Mesendoderm (in vitro differentiated cells): ENCODE data around the gene KRT3.
"Not testable (repeated sequence)": the region's sequence is repeated elsewhere in the genome, so short reads cannot be mapped to it uniquely, and the experiment has no call there.

ENCODE experiments used
- DNase-seq: peaks from one replicate; pipeline ENCODE4 v3.0.0; 2013
- H2AK5ac ChIP-seq: 2 replicates; pipeline ENCODE4 v1.6.1; 2013; ENCODE audit warnings: low read length, inconsistent platforms
- H2BK120ac ChIP-seq: 2 replicates; pipeline ENCODE4 v1.6.1; 2013; ENCODE audit warnings: low read depth, mild to moderate bottlenecking, low read length, moderate library complexity, mixed read lengths
- H2BK15ac ChIP-seq: replicated peaks from 2 replicates; pipeline ENCODE4 v1.6.1; 2013; ENCODE audit warnings: low read depth, mild to moderate bottlenecking, moderate library complexity
- H2BK5ac ChIP-seq: 2 replicates; pipeline ENCODE4 v1.6.1; 2013; ENCODE audit warnings: low read length, inconsistent platforms
- H3K18ac ChIP-seq: 2 replicates; pipeline ENCODE4 v1.6.1; 2013; ENCODE audit warnings: mild to moderate bottlenecking, low read length, mixed read lengths
- H3K23ac ChIP-seq: one replicate; pipeline ENCODE4 v1.6.1; 2013; ENCODE audit warnings: low read length
- H3K27ac ChIP-seq: 2 replicates; pipeline ENCODE4 v1.5.1; 2013; ENCODE audit warnings: low read depth, mild to moderate bottlenecking, inconsistent platforms, low read length, moderate library complexity
- H3K27me3 ChIP-seq: 2 replicates; pipeline ENCODE4 v1.6.1; 2013; ENCODE audit warnings: low read length, control low read depth, mild to moderate bottlenecking, inconsistent platforms; ENCODE audit not compliant: insufficient read depth, poor library complexity
- H3K36me3 ChIP-seq: 2 replicates; pipeline ENCODE4 v1.6.1; 2013; ENCODE audit warnings: low read length, inconsistent platforms; ENCODE audit not compliant: control insufficient read depth, insufficient read depth
- H3K4ac ChIP-seq: one replicate; pipeline ENCODE4 v1.6.1; 2013; ENCODE audit warnings: low read depth, mild to moderate bottlenecking, low read length, moderate library complexity
- H3K4me1 ChIP-seq: 2 replicates; pipeline ENCODE4 v1.6.1; 2013; ENCODE audit warnings: low read depth, low read length, inconsistent platforms; ENCODE audit not compliant: control insufficient read depth
- H3K4me2 ChIP-seq: 2 replicates; pipeline ENCODE4 v1.6.1; 2013; ENCODE audit warnings: low read length
- H3K4me3 ChIP-seq: 2 replicates; pipeline ENCODE4 v1.5.1; 2013; ENCODE audit warnings: mild to moderate bottlenecking, low read length
- H3K56ac ChIP-seq: one replicate; pipeline ENCODE4 v1.6.1; 2013; ENCODE audit warnings: low read length
- H3K79me1 ChIP-seq: 2 replicates; pipeline ENCODE4 v1.6.1; 2013; ENCODE audit warnings: low read length, inconsistent platforms
- H3K79me2 ChIP-seq: 2 replicates; pipeline ENCODE4 v1.6.1; 2013; ENCODE audit warnings: mild to moderate bottlenecking, low read length; ENCODE audit not compliant: control insufficient read depth, insufficient read depth
- H3K9ac ChIP-seq: 2 replicates; pipeline ENCODE4 v1.6.1; 2013; ENCODE audit warnings: low read length, inconsistent platforms
- H4K5ac ChIP-seq: one replicate; pipeline ENCODE4 v1.6.1; 2013; ENCODE audit warnings: low read length
- H4K8ac ChIP-seq: one replicate; pipeline ENCODE4 v1.6.1; 2013; ENCODE audit warnings: low read depth, mild to moderate bottlenecking, control low read depth, low read length, moderate library complexity
- WGBS: extraction: QIAGEN DNeasy Blood & Tissue Kit; methylation state at CpG from one replicate; pipeline ENCODE4 v1.1.7; 2013; ENCODE audit warnings: low lambda C conversion rate, missing lambda C conversion rate; ENCODE audit not compliant: insufficient coverage; ENCODE audit errors: extremely low coverage; 5-methylcytosine and 5-hydroxymethylcytosine counted together

The KRT3 gene

GRCh38 chr12:52750532-52750931 lies 45.4 kb downstream of the KRT3 start:
- H3K18ac ChIP-seq, H2BK120ac ChIP-seq, H2BK15ac ChIP-seq, H3K27ac ChIP-seq, H4K8ac ChIP-seq, H2BK5ac ChIP-seq, H3K36me3 ChIP-seq, DNase-seq, H2AK5ac ChIP-seq, H3K27me3 ChIP-seq, H3K9ac ChIP-seq, H3K4me1 ChIP-seq, H3K4me2 ChIP-seq, H3K79me2 ChIP-seq, H3K4ac ChIP-seq, H3K4me3 ChIP-seq, H3K79me1 ChIP-seq, H3K56ac ChIP-seq, H4K5ac ChIP-seq, H3K23ac ChIP-seq: not testable (repeated sequence)
- no CpG with 5 or more reads among the region's 3 CpGs for WGBS

GRCh38 chr12:52749827-52750226 lies 46.1 kb downstream of the KRT3 start:
- no peak overlapping the region for H2AK5ac ChIP-seq
- H2BK5ac ChIP-seq = no peak overlapping the region
- no peak overlapping the region for H4K5ac ChIP-seq
- no peaks in the 10 kb centered on the region for H3K79me1 ChIP-seq
- H3K4ac ChIP-seq = no peak overlapping the region
- no peak overlapping the region for H3K18ac ChIP-seq
- H3K4me1 ChIP-seq = no peaks in the 10 kb centered on the region
- no peak overlapping the region for H3K4me2 ChIP-seq
- H3K4me3 ChIP-seq = no peak overlapping the region
- H3K23ac ChIP-seq = no peak overlapping the region
- no peaks in the 10 kb centered on the region for H3K36me3 ChIP-seq
- no peak overlapping the region for H4K8ac ChIP-seq
- H2BK15ac ChIP-seq = no peak overlapping the region
- no peak overlapping the region for H3K27ac ChIP-seq
- no peak overlapping the region for H3K9ac ChIP-seq
- H3K27me3 ChIP-seq = no peaks in the 10 kb centered on the region
- WGBS = no CpG with 5 or more reads among the region's 3 CpGs
- no peaks in the 10 kb centered on the region for H3K79me2 ChIP-seq
- no peak overlapping the region for H3K56ac ChIP-seq
- no peak for DNase-seq
- no peak overlapping the region for H2BK120ac ChIP-seq

- no peaks in the 10 kb centered on the region for H3K79me2 ChIP-seq
- no peak for DNase-seq
- no peak overlapping the region for H3K4ac ChIP-seq
- no peaks in the 10 kb centered on the region for H3K4me1 ChIP-seq
- no peaks in the 10 kb centered on the region for H3K36me3 ChIP-seq
- no peak overlapping the region for H4K8ac ChIP-seq
- no peak overlapping the region for H3K56ac ChIP-seq
- H2BK15ac ChIP-seq = no peak overlapping the region
- H3K79me1 ChIP-seq = no peaks in the 10 kb centered on the region
- no peak overlapping the region for H3K18ac ChIP-seq
- no peak overlapping the region for H3K4me3 ChIP-seq
- no peak overlapping the region for H2BK5ac ChIP-seq
- H2AK5ac ChIP-seq = no peak overlapping the region
- no peak overlapping the region for H4K5ac ChIP-seq
- no peak overlapping the region for H3K27ac ChIP-seq
- WGBS = no CpG with 5 or more reads among the region's 14 CpGs
- H3K23ac ChIP-seq = no peak overlapping the region
- H3K4me2 ChIP-seq = no peak overlapping the region
- H3K27me3 ChIP-seq = no peaks in the 10 kb centered on the region
- no peak overlapping the region for H3K9ac ChIP-seq
- H2BK120ac ChIP-seq = no peak overlapping the region
These were observed 47.3 kb downstream of the KRT3 start for GRCh38 chr12:52748578-52748977.

- H3K79me2 ChIP-seq = no peaks in the 10 kb centered on the region
- no peaks in the 10 kb centered on the region for H3K4me1 ChIP-seq
- H3K79me1 ChIP-seq = no peaks in the 10 kb centered on the region
These were observed 50.4 kb downstream of the KRT3 start for GRCh38 chr12:52745554-52745953.

GRCh38 chr12:52744493-52745156 lies 51.3 kb downstream of the KRT3 start:
- H3K79me2 ChIP-seq = no peaks in the 10 kb centered on the region

More at GRCh38 chr12:52745554-52745953, 50.4 kb downstream of the KRT3 start:
- no peak for DNase-seq
- no peak overlapping the region for H3K4me3 ChIP-seq
- H3K4ac ChIP-seq = no peak overlapping the region
- no peak overlapping the region for H2BK15ac ChIP-seq
- H3K27me3 ChIP-seq = no peaks in the 10 kb centered on the region
- no peaks in the 10 kb centered on the region for H3K36me3 ChIP-seq
- no peak overlapping the region for H2BK5ac ChIP-seq
- no CpG with 5 or more reads among the region's 5 CpGs for WGBS
- H2AK5ac ChIP-seq = no peak overlapping the region
- H3K56ac ChIP-seq = no peak overlapping the region
- no peak overlapping the region for H2BK120ac ChIP-seq
- no peak overlapping the region for H3K23ac ChIP-seq
- H3K27ac ChIP-seq = no peak overlapping the region
- H3K9ac ChIP-seq = no peak overlapping the region
- H4K5ac ChIP-seq = no peak overlapping the region
- H3K4me2 ChIP-seq = no peak overlapping the region
- no peak overlapping the region for H3K18ac ChIP-seq
- no peak overlapping the region for H4K8ac ChIP-seq

More at GRCh38 chr12:52744493-52745156, 51.3 kb downstream of the KRT3 start:
- H2AK5ac ChIP-seq = no peak overlapping the region
- no peaks in the 10 kb centered on the region for H3K27me3 ChIP-seq
- H4K8ac ChIP-seq = no peak overlapping the region
- no peak overlapping the region for H3K4me2 ChIP-seq
- H3K56ac ChIP-seq = no peak overlapping the region
- no peak overlapping the region for H2BK15ac ChIP-seq
- H3K4ac ChIP-seq = no peak overlapping the region
- H3K27ac ChIP-seq = no peak overlapping the region
- no CpG with 5 or more reads among the region's 1 CpG for WGBS
- DNase-seq = no peak
- H3K79me1 ChIP-seq = no peaks in the 10 kb centered on the region
- H2BK5ac ChIP-seq = no peak overlapping the region
- no peak overlapping the region for H4K5ac ChIP-seq
- H3K36me3 ChIP-seq = no peaks in the 10 kb centered on the region
- no peak overlapping the region for H3K9ac ChIP-seq
- no peaks in the 10 kb centered on the region for H3K4me1 ChIP-seq
- H3K18ac ChIP-seq = no peak overlapping the region
- H2BK120ac ChIP-seq = no peak overlapping the region
- no peak overlapping the region for H3K23ac ChIP-seq
- H3K4me3 ChIP-seq = no peak overlapping the region
